Spinal cord (tissue), 10 donors: ENCODE data around the gene ADARB1. TPM values are rescaled to one million over a fixed set of nuclear protein-coding genes. Genes with fewer than 3 reads are reported as not detected.

Experiments used
- DNase-seq, 6 donors: peaks; one replicate each; pipeline versions ENCODE4 v3.0.0 to v3.0.0-alpha.2; 2013 to 2015; ENCODE audit warnings: low spot score in 6 of 6, low read depth in 4 of 6
- H3K27ac ChIP-seq: one replicate; pipeline ENCODE4 v1.5.1; 2013; ENCODE audit warnings: low read depth, low read length, control low read depth
- H3K27me3 ChIP-seq: one replicate; pipeline ENCODE4 v1.6.1; 2013; ENCODE audit warnings: low read length; ENCODE audit not compliant: control insufficient read depth, insufficient read depth
- H3K36me3 ChIP-seq: one replicate; pipeline ENCODE4 v1.6.1; 2013; ENCODE audit warnings: low read length; ENCODE audit not compliant: control insufficient read depth, insufficient read depth
- H3K4me1 ChIP-seq: one replicate; pipeline ENCODE4 v1.6.1; 2013; ENCODE audit warnings: low read length; ENCODE audit not compliant: control insufficient read depth, insufficient read depth
- H3K4me3 ChIP-seq: one replicate; pipeline ENCODE4 v1.5.1; 2013; ENCODE audit warnings: low read depth, low read length, control low read depth
- H3K9me3 ChIP-seq: one replicate; pipeline ENCODE4 v1.6.1; 2013; ENCODE audit warnings: low read length; ENCODE audit not compliant: control insufficient read depth, insufficient read depth
- WGBS: methylation state at CpG from one replicate; pipeline ENCODE4 v1.1.5; 2013; ENCODE audit warnings: missing lambda C conversion rate; ENCODE audit not compliant: insufficient coverage; 5-methylcytosine and 5-hydroxymethylcytosine counted together
- polyA plus RNA-seq, 2 donors: library from polyadenylated mRNA; unstranded; fragments of 120-200 nt; gene quantifications; one replicate each; pipeline ENCODE4 v1.2.1, GENCODE V29; 2013; ENCODE audit not compliant: insufficient read length in 2 of 2
- total RNA-seq, 2 donors: library from RNA; depleted of rRNA in 1 of 2; stranded (reverse); fragments of 120-200 nt in 1 of 2; fragments of >200 nt in 1 of 2; gene quantifications; one replicate each; pipeline versions ENCODE4 v1.2.3 to v1.2.4, GENCODE V29; 2013 to 2014
- donor health status: healthy.

ADARB1 gene
- total and polyA plus RNA-seq, 4 donors, result 18.2 to 39.4 (median 28.8) TPM

DNA sequence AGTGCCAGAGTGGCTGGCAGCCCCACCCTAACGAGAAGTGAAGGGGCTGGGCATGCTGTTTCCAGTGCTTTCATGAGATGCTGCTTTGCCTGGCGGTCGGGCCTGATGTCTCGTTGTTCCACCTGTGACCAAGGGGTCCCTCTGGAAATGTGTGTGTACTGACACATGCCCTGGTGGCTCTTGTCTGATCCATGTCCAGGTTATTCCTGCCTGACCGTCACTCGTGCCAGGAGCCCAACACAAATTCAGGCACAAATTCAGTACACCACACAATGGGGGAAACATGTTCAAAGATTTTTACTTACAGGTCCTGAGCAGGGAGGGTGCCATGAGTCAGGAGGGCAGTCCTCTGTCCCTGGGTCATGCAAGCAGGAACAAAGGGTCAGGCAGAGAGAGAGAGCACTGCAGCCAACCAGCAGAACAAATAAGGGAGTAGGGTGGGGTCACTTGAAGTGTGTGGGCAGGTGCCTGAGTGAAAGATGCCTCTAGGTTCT, 76.3 kb downstream of the ADARB1 start:
- WGBS, result 90% methylated on average over 5 of the region's 6 CpGs
- H3K4me1 ChIP-seq, result peaks cover 32% of the 10 kb centered on the region

DNA sequence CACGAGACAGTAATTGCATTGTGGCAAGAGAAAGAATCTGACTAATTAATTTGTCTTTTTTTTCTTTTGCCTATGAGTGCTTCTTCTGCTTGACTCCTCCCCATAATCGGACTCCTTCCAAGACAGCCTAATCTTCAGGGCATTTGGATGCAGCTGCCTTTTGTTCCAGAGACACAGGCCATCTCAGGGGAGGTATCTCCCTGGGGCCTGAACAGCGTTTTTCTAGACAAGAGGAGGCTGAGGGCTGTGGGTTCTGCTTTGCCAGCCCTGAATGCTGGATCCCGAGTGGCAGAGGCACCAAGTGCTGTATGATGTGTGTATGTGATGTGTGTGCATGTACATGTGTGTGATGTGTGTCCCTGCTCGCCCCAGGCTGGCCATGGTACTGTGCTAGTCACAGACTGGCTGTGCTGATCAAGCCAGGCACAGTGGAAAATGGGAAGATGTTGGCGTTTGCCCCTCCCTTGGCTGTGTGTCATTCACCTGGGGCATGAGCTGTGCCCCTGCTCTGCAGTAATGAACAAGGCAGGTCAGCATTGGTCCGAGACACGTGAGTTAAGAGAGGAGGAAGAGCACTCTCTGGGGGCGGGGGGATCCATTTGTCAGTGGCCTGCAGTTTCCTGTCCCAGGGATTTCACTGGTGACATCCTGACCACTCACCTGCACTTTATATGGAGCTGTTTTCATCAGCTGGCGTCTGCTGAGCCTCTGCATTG, 77.2 kb downstream of the ADARB1 start:
- H3K9me3 ChIP-seq, result no peaks in the 10 kb centered on the region
- peaks cover 17% of the 10 kb centered on the region for H3K36me3 ChIP-seq
- WGBS, result 50% methylated on average over 8 of the region's 10 CpGs
- no peak overlapping the region for H3K27ac ChIP-seq
- DNase-seq, result peak in 1 of 6 donors; percentile 39
- no peak overlapping the region for H3K4me3 ChIP-seq
- H3K4me1 ChIP-seq, result peaks cover 32% of the 10 kb centered on the region
- H3K27me3 ChIP-seq, result no peaks in the 10 kb centered on the region

More for the DNA sequence above, 76.3 kb downstream of the ADARB1 start:
- Histone ChIP-seq H3K4me3 (no peak overlapping the region), H3K27me3 (no peaks in the 10 kb centered on the region), H3K9me3 (no peaks in the 10 kb centered on the region), H3K36me3 (peaks cover 17% of the 10 kb centered on the region), H3K27ac (no peak overlapping the region)
- no peak for DNase-seq

DNA sequence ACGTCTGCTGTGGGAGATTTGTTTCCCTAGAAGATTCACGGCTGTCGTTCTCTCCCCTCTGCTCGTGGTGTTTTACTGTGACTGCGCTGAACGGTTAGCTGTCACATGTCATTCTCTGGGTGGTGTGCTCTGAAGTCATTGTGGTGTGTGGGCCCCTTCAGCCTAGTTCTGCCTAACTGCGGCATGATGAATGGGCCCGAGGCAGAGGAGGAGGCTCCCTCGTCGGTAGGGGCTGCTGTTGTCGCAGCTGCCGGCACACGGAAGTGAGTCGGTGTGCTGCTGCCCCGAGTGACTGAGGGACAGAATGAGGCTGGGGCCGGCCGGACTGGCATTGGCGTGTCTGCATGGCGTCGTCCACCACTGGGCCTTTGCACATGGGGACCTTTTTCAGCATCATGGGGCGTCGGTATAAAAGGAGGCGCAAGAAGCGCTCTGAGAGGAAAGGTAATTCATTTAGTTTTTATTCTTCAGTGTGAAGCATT, 77.9 kb downstream of the ADARB1 start:
- Histone ChIP-seq H3K27me3 (no peaks in the 10 kb centered on the region), H3K27ac (no peak overlapping the region), H3K36me3 (peaks cover 17% of the 10 kb centered on the region), H3K4me3 (no peak overlapping the region), H3K4me1 (peaks cover 32% of the 10 kb centered on the region), H3K9me3 (no peaks in the 10 kb centered on the region)
- 31% methylated on average over 20 of the region's 24 CpGs for WGBS
- peak in 3 of 6 donors; percentile 15 to 79 (median 38) for DNase-seq

DNA sequence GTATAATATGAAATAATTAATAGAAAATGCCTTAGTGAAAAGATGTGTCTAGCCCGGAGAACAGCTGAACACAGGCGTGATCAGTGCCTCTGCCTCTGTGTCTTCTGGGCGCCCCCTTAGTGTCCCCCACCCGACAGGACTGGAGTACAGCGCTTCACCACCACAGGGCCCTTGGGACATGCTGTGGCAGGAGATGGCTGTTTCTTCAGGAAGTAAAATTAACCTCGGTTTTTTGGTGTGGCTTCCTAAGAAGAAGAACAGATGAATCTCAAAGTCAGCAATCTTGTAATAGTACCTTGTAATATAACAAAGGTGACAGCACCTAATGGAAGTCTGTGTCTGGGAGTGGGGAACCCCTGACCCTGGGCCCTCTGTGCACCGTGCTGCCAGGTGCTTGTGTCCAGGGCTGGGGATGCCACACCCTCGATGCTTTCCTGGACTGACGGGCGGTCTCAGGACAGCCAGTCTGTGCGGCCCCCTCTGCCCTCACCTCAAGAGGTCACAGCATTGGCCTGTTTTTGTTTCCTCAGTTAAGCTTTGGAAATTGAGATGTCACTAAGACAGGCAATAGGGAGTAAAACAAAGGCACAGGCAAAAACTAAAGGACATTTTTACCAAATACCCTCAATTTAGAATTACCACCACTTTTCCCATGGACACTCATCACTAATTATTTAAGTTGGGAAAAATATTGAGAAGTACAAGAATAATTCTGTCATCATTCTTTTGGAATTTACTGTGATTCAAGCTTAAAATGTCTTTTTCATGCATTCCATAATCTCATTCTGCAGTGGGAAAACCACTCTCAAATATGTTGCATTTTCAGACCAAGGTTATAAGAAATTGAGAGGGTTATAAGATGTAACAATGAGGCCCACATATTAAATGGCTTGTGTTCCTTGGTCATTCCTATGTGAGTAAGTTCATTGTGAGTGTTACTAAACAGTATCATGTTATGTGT, 79.3 kb downstream of the ADARB1 start:
- no peak overlapping the region for H3K4me3 ChIP-seq
- H3K9me3 ChIP-seq, result no peaks in the 10 kb centered on the region
- peaks cover 5% of the 10 kb centered on the region for H3K36me3 ChIP-seq
- H3K4me1 ChIP-seq, result peaks cover 28% of the 10 kb centered on the region
- no peaks in the 10 kb centered on the region for H3K27me3 ChIP-seq
- WGBS, result 78% methylated on average over 6 of the region's 11 CpGs
- H3K27ac ChIP-seq, result no peak overlapping the region
- no peak for DNase-seq

DNA sequence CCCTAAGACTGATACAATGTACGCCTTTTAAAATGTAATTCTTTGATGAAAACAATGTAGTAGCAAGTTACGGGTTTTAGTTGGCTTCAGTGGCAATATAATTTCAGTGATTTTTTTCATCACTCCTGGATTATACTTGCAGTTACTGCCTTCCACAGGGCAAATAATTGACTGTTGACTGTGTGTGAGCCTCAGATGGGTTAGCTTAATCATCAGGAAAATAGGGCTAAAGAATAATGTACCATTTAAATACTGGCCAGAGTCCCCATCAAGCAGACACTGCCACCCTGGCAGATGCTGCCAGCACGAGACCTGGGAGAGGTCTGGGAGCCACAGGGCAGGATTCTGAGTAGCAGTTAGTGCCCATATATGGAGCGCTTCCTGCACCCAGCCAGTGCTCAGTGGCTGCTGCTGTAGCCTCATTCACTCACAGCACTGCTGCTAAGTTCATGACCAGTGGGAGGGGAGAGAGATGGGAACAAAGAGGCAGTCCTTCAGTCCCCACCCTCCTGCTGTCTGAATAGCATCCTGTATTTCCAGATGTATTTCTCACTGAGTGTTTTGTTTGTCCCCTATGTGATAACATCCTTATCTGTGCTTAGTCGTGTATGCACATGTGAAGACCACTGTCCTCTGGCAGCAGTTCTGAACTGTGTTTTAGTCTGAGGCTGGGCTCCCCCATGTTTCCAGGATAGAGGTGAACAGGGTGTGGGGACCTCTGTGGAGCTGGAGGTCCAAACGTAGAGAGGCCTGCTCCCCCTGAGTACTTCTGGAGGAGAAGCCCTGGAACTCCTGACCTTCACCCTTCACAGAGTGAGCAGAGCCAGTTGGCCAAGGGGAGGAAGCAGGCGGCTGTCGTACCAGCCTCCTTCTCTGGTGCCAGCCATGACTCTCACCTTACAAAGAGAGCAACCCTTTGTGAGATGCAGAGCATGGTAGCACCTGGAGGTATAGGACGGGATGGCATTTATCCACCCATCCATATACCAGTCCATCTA, 80.4 kb downstream of the ADARB1 start:
- Histone ChIP-seq H3K27ac (peak overlapping the region; percentile 30), H3K36me3 (no peaks in the 10 kb centered on the region), H3K4me1 (peaks cover 28% of the 10 kb centered on the region), H3K4me3 (no peak overlapping the region), H3K27me3 (no peaks in the 10 kb centered on the region), H3K9me3 (no peaks in the 10 kb centered on the region)
- WGBS, result 71% methylated on average over 5 of the region's 9 CpGs
- peak in 2 of 6 donors; percentile 48 to 74 for DNase-seq

DNA sequence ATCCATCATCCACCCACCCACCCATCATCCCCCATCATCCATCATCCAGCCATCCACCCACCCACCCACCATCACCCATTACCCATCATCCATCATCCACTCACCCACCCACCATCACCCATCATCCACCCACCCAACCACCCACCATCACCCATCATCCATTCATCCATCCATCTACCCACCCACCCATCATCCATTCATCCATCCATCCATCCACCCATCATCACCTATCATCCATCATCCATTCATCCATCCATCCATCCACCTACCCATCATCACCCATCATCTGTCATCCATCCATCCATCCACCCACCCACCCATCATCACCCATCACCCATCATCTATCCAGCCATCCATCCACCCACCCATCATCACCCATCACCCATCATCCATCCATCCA, 81.5 kb downstream of the ADARB1 start:
- Histone ChIP-seq H3K36me3 (no peaks in the 10 kb centered on the region), H3K4me1 (peaks cover 28% of the 10 kb centered on the region), H3K4me3 (no peak overlapping the region), H3K27ac (no peak overlapping the region), H3K27me3 (no peaks in the 10 kb centered on the region), H3K9me3 (no peaks in the 10 kb centered on the region)
- DNase-seq, result no peak

DNA sequence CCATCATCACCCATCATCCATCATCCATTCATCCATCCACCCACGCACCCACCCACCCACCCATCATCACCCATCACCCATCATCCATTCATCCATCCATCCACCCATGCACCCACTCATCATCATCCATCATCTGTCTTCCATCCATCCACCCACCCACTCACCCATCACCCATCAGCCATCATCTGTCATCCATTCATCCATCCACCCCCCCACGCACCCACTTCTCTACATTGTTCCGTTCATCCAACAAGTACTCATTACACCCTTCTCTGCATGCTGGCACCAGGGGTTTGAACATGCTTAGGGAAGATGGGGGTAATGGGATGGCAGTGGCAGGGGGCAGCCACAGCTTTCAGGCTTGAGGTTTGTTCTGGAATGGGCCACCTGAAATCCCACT, 82.1 kb downstream of the ADARB1 start:
- no peak overlapping the region for H3K27ac ChIP-seq
- H3K9me3 ChIP-seq, result no peaks in the 10 kb centered on the region
- H3K4me1 ChIP-seq, result peaks cover 31% of the 10 kb centered on the region
- no peaks in the 10 kb centered on the region for H3K27me3 ChIP-seq
- H3K36me3 ChIP-seq, result peaks cover 4% of the 10 kb centered on the region
- no peak overlapping the region for H3K4me3 ChIP-seq
- no peak for DNase-seq
- WGBS, result no CpG with 5 or more reads among the region's 3 CpGs

DNA sequence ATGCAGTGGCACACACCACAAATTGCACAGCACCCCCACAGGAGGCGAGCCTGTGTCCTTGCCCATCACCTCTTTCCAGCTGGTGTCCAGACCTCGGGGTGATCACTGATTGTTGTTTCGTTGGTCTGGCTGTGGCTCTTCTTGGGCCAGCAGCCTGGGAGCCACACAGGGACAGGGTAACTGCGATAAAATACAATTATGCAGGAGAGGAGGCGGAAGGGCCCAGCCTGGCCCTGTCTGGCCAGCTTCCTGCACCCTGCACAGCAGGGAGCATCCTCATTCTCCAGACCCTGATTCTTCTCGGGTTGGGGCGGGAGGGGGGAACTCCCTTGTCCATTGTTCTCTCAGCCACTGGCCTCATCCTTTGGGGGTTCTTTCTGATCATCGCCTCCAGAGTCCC, 83.6 kb downstream of the ADARB1 start:
- peaks cover 23% of the 10 kb centered on the region for H3K4me1 ChIP-seq
- H3K9me3 ChIP-seq, result no peaks in the 10 kb centered on the region
- H3K4me3 ChIP-seq, result no peak overlapping the region
- no peaks in the 10 kb centered on the region for H3K27me3 ChIP-seq
- WGBS, result 85% methylated on average over 5 of the region's 8 CpGs
- H3K27ac ChIP-seq, result no peak overlapping the region
- H3K36me3 ChIP-seq, result peaks cover 4% of the 10 kb centered on the region
- DNase-seq, result no peak
